ENCODE data around the gene BMP5.

The BMP5 gene

DNA sequence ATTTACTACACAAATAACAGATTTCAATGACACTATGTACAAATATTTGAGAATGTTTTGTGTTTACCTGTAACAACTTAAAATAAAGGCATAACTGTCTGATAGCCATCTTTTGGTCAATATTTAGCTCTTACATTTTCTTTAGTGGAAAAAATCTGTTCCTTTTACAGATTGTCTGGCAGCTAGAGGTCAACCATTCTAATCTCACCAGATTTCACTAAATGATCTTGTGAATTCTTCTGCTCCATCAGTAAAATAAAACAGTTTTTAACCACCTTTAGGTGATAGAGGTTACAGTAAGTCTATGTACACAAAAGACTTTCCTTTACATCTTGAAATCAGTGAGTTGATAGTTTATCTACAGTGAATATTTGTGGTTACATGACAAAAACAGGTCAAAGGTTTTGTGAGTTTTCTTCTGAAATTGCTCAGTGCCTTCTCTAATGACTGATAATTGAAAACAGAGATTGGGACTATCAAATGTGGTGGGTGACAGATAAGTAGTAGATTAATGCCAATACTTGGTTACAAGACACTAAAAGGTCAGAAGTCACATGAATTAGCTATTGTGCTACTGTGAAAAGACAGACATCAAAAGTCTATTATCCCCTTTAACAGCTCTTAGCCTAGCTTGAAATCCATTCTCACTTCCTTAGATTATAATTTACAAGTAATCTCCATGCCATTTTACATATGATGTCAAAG is 47.4 kb downstream of the BMP5 start:
- no peaks in the 10 kb centered on the region for H3K9me3 Mint-ChIP-seq
- H3K27ac Mint-ChIP-seq: peak overlapping the region in 2 of 3 experiments; percentile 30 to 48
- H3K36me3 Mint-ChIP-seq (ENCODE audit: low read depth): no peaks in the 10 kb centered on the region
- H3K4me3 Mint-ChIP-seq: no peak overlapping the region
- TF ChIP-seq, protein P1, sequence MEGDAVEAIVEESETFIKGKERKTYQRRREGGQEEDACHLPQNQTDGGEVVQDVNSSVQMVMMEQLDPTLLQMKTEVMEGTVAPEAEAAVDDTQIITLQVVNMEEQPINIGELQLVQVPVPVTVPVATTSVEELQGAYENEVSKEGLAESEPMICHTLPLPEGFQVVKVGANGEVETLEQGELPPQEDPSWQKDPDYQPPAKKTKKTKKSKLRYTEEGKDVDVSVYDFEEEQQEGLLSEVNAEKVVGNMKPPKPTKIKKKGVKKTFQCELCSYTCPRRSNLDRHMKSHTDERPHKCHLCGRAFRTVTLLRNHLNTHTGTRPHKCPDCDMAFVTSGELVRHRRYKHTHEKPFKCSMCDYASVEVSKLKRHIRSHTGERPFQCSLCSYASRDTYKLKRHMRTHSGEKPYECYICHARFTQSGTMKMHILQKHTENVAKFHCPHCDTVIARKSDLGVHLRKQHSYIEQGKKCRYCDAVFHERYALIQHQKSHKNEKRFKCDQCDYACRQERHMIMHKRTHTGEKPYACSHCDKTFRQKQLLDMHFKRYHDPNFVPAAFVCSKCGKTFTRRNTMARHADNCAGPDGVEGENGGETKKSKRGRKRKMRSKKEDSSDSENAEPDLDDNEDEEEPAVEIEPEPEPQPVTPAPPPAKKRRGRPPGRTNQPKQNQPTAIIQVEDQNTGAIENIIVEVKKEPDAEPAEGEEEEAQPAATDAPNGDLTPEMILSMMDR (IDR thresholded peaks at IDR 0.05; ENCODE audit: unreplicated experiment in 3 of 3): no peak
- H3K27me3 Mint-ChIP-seq (ENCODE audit: low read depth): peaks cover 15% of the 10 kb centered on the region
- H3K4me1 Mint-ChIP-seq: peaks cover 33% of the 10 kb centered on the region

DNA sequence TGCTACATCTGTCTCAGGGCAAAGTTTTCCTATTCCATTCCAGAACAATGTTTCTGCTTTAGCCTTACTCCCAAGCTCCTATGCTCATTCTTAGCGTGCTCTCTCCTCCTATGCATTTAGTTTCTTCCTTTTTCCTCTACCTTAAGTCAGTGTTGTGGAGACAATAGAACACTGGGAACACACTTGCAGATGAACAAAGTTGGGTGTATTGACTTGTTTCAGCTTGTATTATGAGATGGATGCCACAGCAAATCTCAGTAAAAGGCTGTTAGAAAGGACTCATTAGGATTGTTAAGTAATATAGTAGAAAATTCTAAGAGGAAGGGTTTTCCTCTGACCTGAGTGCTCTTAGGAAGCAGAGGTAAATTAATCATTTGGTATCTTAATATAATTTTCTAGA is 48.4 kb downstream of the BMP5 start:
- H3K27me3 Mint-ChIP-seq (ENCODE audit: low read depth): peaks cover 7% of the 10 kb centered on the region
- TF ChIP-seq, protein P1 (IDR thresholded peaks at IDR 0.05; ENCODE audit: unreplicated experiment in 3 of 3): no peak
- peaks cover 33% of the 10 kb centered on the region for H3K4me1 Mint-ChIP-seq
- H3K4me3 Mint-ChIP-seq: no peak overlapping the region
- peak overlapping the region; percentile 41 to 86 (median 58) for H3K27ac Mint-ChIP-seq
- no peaks in the 10 kb centered on the region for H3K36me3 Mint-ChIP-seq (ENCODE audit: low read depth)
- no peaks in the 10 kb centered on the region for H3K9me3 Mint-ChIP-seq

DNA sequence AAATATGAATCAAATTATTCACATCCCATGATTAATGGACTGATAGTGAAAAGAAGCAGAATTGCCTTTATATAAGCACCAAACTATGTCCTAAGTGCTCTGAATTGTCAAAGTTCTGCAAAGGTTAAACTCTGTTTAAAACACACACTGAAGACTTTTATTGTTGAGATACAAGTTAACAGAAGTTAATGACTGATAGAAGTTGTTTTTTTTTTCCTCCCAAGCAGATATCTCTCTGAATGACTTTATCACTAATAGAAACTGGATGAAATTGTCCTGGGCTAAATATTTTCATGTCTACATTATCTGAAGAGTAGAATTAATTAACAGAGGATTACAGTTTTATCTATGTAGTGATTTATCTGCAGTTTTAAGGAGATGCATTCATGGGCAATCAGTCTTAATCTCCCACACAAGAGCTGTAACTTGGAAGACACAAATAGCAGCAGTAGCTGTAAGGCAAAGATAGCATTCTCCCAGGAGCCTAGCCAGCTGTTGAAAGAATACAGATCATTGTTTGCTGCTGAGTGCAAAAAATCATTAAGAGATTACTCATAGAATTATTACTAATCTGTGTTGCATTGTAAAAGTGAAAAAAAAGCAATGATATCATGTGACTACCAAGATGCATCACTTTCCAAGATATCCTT is 49.9 kb downstream of the BMP5 start:
- H3K27me3 Mint-ChIP-seq (ENCODE audit: low read depth): peaks cover under 1% of the 10 kb centered on the region
- H3K4me3 Mint-ChIP-seq: no peak overlapping the region
- TF ChIP-seq, protein P1 (IDR thresholded peaks at IDR 0.05; ENCODE audit: unreplicated experiment in 3 of 3): no peak
- H3K27ac Mint-ChIP-seq: peak overlapping the region; percentile 71 to 80 (median 78)
- no peaks in the 10 kb centered on the region for H3K36me3 Mint-ChIP-seq (ENCODE audit: low read depth)
- H3K9me3 Mint-ChIP-seq: no peaks in the 10 kb centered on the region
- peaks cover 33% of the 10 kb centered on the region for H3K4me1 Mint-ChIP-seq

DNA sequence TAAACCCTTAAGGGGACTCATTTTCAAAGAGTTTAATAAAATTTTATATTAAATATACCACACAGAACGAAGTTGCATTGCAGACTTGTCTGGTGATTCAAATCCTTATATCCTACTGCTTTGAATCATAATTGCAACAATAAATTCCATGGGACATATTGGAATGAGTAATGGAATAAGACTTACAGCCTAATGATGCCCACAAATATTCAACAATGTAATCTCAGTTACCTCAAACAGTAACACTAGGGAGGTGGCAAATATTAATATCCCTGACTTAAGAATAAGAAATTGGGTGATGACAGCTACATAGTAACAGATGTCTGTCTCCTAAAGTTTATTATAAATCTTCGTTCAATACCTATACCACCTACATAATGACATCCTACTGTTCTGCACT is 52.6 kb downstream of the BMP5 start:
- Mint-ChIP-seq H3K36me3 (ENCODE audit: low read depth) (peaks cover 12% of the 10 kb centered on the region), H3K4me3 (no peak overlapping the region), H3K9me3 (no peaks in the 10 kb centered on the region), H3K4me1 (peaks cover 33% of the 10 kb centered on the region), H3K27me3 (ENCODE audit: low read depth) (no peaks in the 10 kb centered on the region), H3K27ac (peak overlapping the region in 1 of 3 experiments; percentile 71)
- TF ChIP-seq, protein P1 (IDR thresholded peaks at IDR 0.05; ENCODE audit: unreplicated experiment in 3 of 3): no peak

DNA sequence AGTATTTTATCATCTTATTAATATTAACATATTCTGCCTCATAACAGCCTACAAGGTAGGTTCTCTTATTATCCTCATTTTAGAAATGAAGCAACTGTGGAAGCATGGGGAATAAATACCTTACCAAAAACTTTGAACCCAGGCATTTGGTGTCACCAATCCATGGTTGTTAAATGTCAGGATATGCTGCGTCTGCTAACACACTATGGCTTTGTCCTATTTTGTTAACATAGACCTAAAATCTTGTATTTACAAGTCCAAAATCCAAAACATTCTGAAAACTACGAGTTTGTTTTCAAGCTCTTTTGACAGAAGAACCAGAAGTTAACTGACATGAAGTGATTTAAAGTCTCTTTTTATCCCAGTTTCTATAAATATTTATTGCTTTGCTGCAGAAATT is 53.4 kb downstream of the BMP5 start:
- TF ChIP-seq, protein P1 (IDR thresholded peaks at IDR 0.05; ENCODE audit: unreplicated experiment in 3 of 3): no peak
- Mint-ChIP-seq H3K4me3 (no peak overlapping the region), H3K27ac (no peak overlapping the region), H3K4me1 (peaks cover 31% of the 10 kb centered on the region), H3K9me3 (no peaks in the 10 kb centered on the region), H3K36me3 (ENCODE audit: low read depth) (peaks cover 16% of the 10 kb centered on the region), H3K27me3 (ENCODE audit: low read depth) (no peaks in the 10 kb centered on the region)
